Effector memory CD4-positive, alpha-beta T cell (primary cell): ENCODE measurements around the gene EFCAB11.
"Not testable (repeated sequence)": the region's sequence is repeated elsewhere in the genome, so short reads cannot be mapped to it uniquely, and the experiment has no call there.

Experiments used
- DNase-seq, 3 donors: peaks; one replicate each; pipeline ENCODE4 v3.0.0-alpha.2; 2020
- H3K27ac ChIP-seq: 2 replicates; pipeline ENCODE4 v1.7.0; 2013; ENCODE audit warnings: mild to moderate bottlenecking, low read length, moderate library complexity; ENCODE audit not compliant: insufficient read depth, poor library complexity, severe bottlenecking
- H3K27me3 ChIP-seq: replicated peaks from 2 replicates; pipeline ENCODE4 v1.7.0; 2013; ENCODE audit warnings: mild to moderate bottlenecking, low read length; ENCODE audit not compliant: insufficient read depth, control insufficient read depth, poor library complexity, severe bottlenecking
- H3K36me3 ChIP-seq: 2 replicates; pipeline ENCODE4 v1.7.0; 2013; ENCODE audit warnings: mild to moderate bottlenecking, low read length, moderate library complexity; ENCODE audit not compliant: control insufficient read depth, insufficient read depth
- H3K4me1 ChIP-seq: 2 replicates; pipeline ENCODE4 v1.7.0; 2013; ENCODE audit warnings: low read length, mild to moderate bottlenecking; ENCODE audit not compliant: control insufficient read depth, insufficient read depth, poor library complexity, severe bottlenecking
- H3K4me3 ChIP-seq: 2 replicates; pipeline ENCODE4 v1.7.0; 2013; ENCODE audit warnings: low read length, low read depth, mild to moderate bottlenecking; ENCODE audit not compliant: insufficient read depth, poor library complexity, severe bottlenecking
- H3K9me3 ChIP-seq: 2 replicates; pipeline ENCODE4 v1.7.0; 2013; ENCODE audit warnings: mild to moderate bottlenecking, low read length, moderate library complexity; ENCODE audit not compliant: control insufficient read depth

EFCAB11 gene

DNA sequence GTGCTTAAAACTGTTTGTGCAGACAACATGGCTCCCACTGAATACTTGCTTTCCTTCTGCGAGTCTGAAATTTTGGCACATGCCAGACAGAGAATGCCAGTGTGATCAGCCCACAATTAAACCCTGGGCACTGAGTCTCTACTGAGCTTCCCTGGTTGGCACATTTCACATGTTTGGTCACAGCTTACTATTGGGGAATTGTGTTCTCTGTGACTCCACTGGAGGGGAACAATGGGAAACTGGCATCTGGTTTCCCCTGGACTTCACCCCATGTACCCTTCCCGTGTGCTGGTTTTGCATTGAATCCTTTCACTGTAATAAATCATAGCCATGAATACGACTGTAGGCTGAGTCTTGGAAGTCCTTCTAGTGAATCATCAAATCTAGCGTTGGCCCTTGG, 64.9 kb downstream of the EFCAB11 start:
- Histone ChIP-seq H3K27me3 (no peaks in the 10 kb centered on the region), H3K9me3 (no peaks in the 10 kb centered on the region), H3K36me3 (no peaks in the 10 kb centered on the region), H3K4me1 (no peaks in the 10 kb centered on the region), H3K27ac (no peak overlapping the region), H3K4me3 (no peak overlapping the region)
- DNase-seq, result no peak

DNA sequence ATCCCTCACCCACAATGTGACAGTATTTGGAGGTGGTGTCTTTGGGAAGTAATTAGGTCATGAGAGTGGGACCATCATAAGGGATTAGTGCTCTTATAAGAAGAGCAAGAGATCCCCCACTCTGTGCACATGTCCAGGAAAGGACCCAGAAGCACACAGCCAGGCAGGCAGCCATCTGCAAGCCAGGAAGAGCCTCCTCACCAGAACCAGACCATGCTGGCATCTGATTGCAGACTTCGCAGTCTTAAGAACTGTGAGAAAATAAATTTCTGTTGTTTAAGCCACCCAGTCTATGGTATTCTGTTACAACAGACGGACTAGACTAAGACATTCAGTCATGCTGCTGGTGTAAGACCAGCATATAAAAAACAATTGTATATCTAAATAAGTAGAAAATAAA, 69.8 kb downstream of the EFCAB11 start:
- DNase-seq, result no peak
- H3K27me3 ChIP-seq, result no peaks in the 10 kb centered on the region

DNA sequence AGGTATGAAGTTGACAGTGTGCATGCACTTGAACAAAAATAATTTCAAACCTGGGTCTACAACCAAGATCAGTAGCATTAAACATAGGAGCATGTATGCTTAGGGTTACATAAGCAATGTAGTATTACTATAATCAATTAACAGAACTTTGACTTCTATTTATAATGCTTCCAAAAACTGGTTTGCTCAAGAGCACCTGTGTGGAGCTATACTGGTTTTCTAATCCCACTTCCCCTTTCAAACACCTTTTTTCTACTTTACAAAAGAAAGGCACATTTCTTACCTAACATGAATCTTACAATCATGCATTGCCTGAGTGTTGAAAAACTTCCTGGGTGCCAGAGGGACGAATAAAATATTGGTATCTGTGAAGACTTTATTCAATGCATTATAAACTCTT, 72.7 kb downstream of the EFCAB11 start:
- H3K9me3 ChIP-seq, result no peaks in the 10 kb centered on the region
- no peaks in the 10 kb centered on the region for H3K27me3 ChIP-seq
- no peak overlapping the region for H3K27ac ChIP-seq
- H3K4me1 ChIP-seq, result no peaks in the 10 kb centered on the region
- no peaks in the 10 kb centered on the region for H3K36me3 ChIP-seq
- DNase-seq, result no peak
- no peak overlapping the region for H3K4me3 ChIP-seq

More for the DNA sequence above, 69.8 kb downstream of the EFCAB11 start:
- H3K4me1 ChIP-seq, result no peaks in the 10 kb centered on the region
- H3K4me3 ChIP-seq, result no peak overlapping the region
- H3K27ac ChIP-seq, result no peak overlapping the region
- no peaks in the 10 kb centered on the region for H3K9me3 ChIP-seq
- no peaks in the 10 kb centered on the region for H3K36me3 ChIP-seq

DNA sequence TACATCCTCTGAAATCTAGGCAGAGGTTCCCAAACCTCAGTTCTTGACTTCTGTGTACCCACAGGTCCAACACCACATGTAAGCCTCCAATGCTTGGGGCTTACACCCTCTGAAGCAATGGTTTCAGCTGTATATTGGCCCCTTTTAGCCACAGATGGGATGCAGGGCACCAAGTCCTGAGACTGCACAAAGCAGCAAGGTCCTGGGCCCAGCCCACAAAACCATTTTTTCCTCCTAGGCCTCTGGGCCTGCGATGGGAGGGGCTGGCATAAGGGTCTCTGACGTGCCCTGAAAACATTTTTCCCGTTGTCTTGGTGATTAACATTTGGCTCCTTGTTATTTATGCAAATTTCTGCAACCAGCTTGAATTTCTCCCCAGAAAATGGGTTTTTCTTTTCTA, 80.4 kb downstream of the EFCAB11 start:
- H3K36me3 ChIP-seq, H3K27ac ChIP-seq, H3K9me3 ChIP-seq, H3K4me3 ChIP-seq, H3K4me1 ChIP-seq, DNase-seq, H3K27me3 ChIP-seq: not testable (repeated sequence)

DNA sequence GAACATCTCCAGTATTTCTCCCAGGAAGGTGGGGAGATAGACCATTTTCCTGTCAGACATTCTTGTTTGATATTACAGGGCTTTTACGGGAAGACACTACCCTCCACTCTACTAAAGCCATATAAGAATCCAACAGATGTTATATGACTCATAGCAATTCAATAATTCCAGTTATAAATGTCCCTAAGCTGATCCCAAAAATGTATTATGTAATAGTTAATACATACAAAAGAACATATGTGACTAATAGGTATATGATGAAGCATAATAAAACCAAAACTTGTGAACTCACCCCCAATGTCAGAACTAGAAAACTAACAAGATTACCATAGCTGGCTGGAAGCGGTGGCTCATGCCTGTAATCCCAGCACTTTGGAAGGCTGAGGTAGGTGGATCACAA, 84.2 kb downstream of the EFCAB11 start:
- DNase-seq, result no peak
- Histone ChIP-seq H3K27me3 (no peaks in the 10 kb centered on the region), H3K4me3 (no peak overlapping the region), H3K27ac (no peak overlapping the region), H3K9me3 (no peaks in the 10 kb centered on the region), H3K4me1 (no peaks in the 10 kb centered on the region), H3K36me3 (no peaks in the 10 kb centered on the region)

DNA sequence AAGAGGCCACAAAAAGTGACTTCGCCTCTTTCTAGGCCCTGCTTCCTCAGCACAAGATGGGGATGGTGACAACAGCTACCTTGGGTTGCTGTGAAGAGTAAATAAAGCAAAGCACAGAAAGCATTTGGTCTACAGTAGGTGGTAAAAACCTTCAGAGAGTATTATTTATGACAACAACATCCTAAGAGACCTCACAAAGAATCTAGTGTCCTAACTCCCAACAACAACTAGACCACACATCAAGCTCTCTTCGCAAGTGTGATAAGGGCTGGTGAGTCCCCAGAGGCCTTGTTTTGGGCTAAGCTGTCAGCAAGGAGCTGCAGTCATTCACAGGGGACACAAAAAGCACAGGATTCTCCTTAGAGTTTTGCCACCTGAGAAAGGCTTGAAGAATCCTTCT, 84.9 kb downstream of the EFCAB11 start:
- Histone ChIP-seq H3K27me3 (no peaks in the 10 kb centered on the region), H3K27ac (no peak overlapping the region), H3K36me3 (no peaks in the 10 kb centered on the region), H3K4me3 (no peak overlapping the region), H3K4me1 (no peaks in the 10 kb centered on the region), H3K9me3 (no peaks in the 10 kb centered on the region)
- no peak for DNase-seq

DNA sequence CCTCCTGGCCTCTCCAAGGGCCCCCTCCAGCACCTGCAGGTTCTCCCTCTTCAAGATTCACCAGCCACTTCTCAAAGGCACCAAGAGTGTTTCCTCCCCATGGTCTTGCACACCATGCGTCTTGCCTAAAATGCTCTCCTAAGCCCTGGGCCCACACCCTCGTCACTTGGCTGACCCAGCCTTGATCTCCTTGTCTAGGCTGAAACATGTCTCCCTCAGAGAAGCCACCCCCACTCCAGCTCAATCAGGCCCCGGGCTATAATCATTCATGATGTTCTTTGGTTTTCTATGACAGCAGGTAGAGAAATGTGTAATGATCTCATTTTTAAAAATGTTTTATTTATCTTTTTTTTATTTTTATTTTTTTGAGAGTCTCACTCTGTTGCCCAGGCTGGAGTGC, 88.1 kb downstream of the EFCAB11 start:
- H3K9me3 ChIP-seq, result no peaks in the 10 kb centered on the region
- H3K4me3 ChIP-seq, result no peak overlapping the region
- H3K27ac ChIP-seq, result no peak overlapping the region
- no peak for DNase-seq
- no peaks in the 10 kb centered on the region for H3K27me3 ChIP-seq
- no peaks in the 10 kb centered on the region for H3K4me1 ChIP-seq
- no peaks in the 10 kb centered on the region for H3K36me3 ChIP-seq

DNA sequence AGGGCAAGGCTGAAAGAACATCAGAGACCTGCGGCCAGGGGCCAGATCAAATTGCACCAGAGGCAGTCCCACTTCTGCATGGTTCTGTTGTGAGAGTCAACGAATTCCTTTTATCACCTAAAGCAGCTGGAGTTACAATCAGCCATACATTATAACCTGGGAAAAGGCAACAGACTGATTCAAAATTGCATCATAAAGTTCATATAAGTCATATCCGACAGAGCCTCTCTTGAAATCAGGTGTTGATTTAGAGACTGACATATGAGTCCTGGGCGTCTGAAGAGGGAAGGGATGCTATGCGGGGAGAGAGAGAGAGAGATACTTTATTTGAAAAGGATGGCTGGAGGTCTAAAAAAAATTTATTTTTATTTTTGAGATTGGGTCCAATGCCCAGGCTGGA, 89.4 kb downstream of the EFCAB11 start:
- no peaks in the 10 kb centered on the region for H3K9me3 ChIP-seq
- DNase-seq, result no peak
- H3K36me3 ChIP-seq, result no peaks in the 10 kb centered on the region
- H3K27me3 ChIP-seq, result no peaks in the 10 kb centered on the region
- no peaks in the 10 kb centered on the region for H3K4me1 ChIP-seq
- no peak overlapping the region for H3K27ac ChIP-seq
- H3K4me3 ChIP-seq, result no peak overlapping the region

DNA sequence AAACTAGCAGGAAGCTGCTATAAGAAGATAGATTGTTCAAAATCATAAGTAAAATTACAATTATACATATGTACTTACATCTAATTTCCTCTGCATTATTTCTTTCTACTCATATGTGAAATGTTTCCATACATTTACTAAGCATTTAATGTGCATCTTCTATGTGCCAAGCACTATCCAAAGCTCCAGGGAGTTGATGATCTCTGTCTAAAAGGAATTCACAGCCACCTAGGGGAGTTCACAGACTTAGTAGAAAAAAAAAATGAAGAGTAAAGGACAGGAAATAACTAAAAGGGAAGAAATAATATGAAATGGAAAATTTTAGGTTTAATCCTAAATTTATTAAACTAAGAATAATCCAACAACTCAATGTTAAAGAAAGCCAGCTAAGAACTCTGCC, 91.7 kb downstream of the EFCAB11 start:
- Histone ChIP-seq H3K27ac (no peak overlapping the region), H3K4me1 (no peaks in the 10 kb centered on the region), H3K27me3 (no peaks in the 10 kb centered on the region), H3K4me3 (no peak overlapping the region), H3K36me3 (no peaks in the 10 kb centered on the region), H3K9me3 (no peaks in the 10 kb centered on the region)
- no peak for DNase-seq

DNA sequence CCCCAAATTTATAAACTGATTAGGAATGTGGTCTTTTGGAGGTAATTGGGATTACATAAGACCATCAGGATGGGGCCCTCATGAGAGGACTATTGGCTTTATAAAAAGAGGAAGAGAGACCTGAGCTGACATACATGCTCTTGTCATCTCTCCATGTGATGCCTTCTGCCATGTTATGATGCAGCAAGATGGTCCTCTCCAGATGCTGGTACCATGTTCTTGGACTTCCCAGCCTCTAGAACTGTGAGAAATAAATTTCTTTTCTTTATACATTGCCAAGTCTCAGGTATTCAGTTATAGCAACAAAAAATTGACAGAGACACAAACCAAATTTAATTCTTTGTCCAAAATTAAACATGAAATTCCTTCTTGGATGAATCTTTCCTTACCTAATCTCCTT, 92.9 kb downstream of the EFCAB11 start:
- Histone ChIP-seq H3K4me1 (no peaks in the 10 kb centered on the region), H3K36me3 (no peaks in the 10 kb centered on the region), H3K27me3 (no peaks in the 10 kb centered on the region), H3K9me3 (no peaks in the 10 kb centered on the region), H3K27ac (no peak overlapping the region), H3K4me3 (no peak overlapping the region)
- no peak for DNase-seq

DNA sequence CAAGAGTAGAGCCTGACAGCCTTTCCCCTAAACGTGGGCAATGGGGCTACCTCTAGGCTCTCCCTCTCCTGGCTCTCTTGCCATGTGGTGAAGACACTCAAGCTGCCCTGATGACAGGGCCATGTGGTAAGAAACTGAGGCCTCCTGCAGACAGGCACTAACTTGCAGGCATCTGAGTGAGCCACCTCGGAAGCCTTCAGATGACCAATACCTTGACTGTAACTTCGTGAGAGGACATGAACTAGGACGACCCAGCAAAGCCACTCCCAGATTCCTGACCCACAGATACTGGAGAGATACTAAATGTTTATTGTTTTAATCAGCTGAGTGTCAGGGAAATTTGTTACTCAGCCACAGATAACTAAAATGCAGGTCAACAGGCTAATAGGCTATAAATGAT, 96.4 kb downstream of the EFCAB11 start:
- no peak for DNase-seq
- Histone ChIP-seq H3K4me1 (no peaks in the 10 kb centered on the region), H3K9me3 (no peaks in the 10 kb centered on the region), H3K27ac (no peak overlapping the region), H3K4me3 (no peak overlapping the region), H3K36me3 (no peaks in the 10 kb centered on the region), H3K27me3 (no peaks in the 10 kb centered on the region)
